SJSA1 (cell line): ENCODE measurements around the gene DPM3. TPM values are rescaled to one million over a fixed set of nuclear protein-coding genes. Genes with fewer than 3 reads are reported as not detected.
"Not testable (repeated sequence)": the region's sequence is repeated elsewhere in the genome, so short reads cannot be mapped to it uniquely, and the experiment has no call there.

Experiments used
- DNase-seq, 2 experiments: peaks; one replicate each; pipeline ENCODE4 v3.0.0-alpha.2; 2015 to 2020; ENCODE audit warnings: low spot score in 2 of 2, low read depth in 1 of 2
- H3K27ac ChIP-seq: fragments of 250-450 bp; sonication (Bioruptor Pico); 2 replicates; pipeline ENCODE4 v1.5.1; 2020; ENCODE audit warnings: mild to moderate bottlenecking, moderate library complexity
- H3K27me3 ChIP-seq: fragments of 250-450 bp; sonication (Bioruptor Pico); replicated peaks from 2 replicates; pipeline ENCODE4 v1.5.1; 2020; ENCODE audit warnings: mild to moderate bottlenecking, moderate library complexity
- H3K36me3 ChIP-seq: fragments of 250-450 bp; sonication (Bioruptor Pico); 2 replicates; pipeline ENCODE4 v1.5.1; 2020; ENCODE audit warnings: mild to moderate bottlenecking
- H3K4me1 ChIP-seq: fragments of 250-450 bp; sonication (Bioruptor Pico); replicated peaks from 2 replicates; pipeline ENCODE4 v1.6.1; 2021; ENCODE audit warnings: mild to moderate bottlenecking
- H3K4me3 ChIP-seq: fragments of 250-450 bp; sonication (Bioruptor Pico); 2 replicates; pipeline ENCODE4 v1.5.1; 2020; ENCODE audit warnings: mild to moderate bottlenecking
- H3K9me3 ChIP-seq: fragments of 250-450 bp; sonication (Bioruptor Pico); replicated peaks from 2 replicates; pipeline ENCODE4 v1.5.1; 2020; ENCODE audit warnings: mild to moderate bottlenecking
- total RNA-seq: library from RNA; depleted of rRNA; stranded (reverse); fragments of >200 nt; shearing (Covaris generic); gene quantifications from 2 replicates; pipeline ENCODE4 v1.2.3, GENCODE V29; 2014

DPM3 gene
- total RNA-seq, 1 experiment from 2014 or later = 40.7 TPM

DNA sequence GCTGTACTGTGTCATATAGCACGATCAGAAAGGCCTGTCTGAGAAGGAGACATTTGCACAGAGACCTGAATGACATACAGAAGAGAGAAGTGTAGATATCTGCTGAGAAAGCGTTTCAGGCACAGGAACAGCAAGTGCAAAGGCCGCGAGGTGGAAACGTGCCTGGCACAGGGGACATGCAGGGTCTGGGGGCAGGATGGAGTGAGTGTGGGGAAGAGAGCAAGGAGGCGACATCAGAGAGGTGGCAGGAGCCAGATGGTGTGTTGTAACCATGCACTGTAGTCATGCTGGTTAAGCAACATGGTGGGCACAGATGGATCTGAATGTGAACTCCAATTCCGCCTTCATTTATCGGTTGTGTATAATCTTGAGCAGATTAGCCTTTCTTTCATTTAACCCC lies 19.8 kb upstream of the DPM3 start:
- Histone ChIP-seq H3K36me3 (no peaks in the 10 kb centered on the region), H3K9me3 (no peaks in the 10 kb centered on the region), H3K27me3 (peaks cover 4% of the 10 kb centered on the region; the same call in 1 of the 2 replicates), H3K4me3 (no peak overlapping the region), H3K4me1 (no peaks in the 10 kb centered on the region), H3K27ac (no peak overlapping the region)
- DNase-seq = no peak

DNA sequence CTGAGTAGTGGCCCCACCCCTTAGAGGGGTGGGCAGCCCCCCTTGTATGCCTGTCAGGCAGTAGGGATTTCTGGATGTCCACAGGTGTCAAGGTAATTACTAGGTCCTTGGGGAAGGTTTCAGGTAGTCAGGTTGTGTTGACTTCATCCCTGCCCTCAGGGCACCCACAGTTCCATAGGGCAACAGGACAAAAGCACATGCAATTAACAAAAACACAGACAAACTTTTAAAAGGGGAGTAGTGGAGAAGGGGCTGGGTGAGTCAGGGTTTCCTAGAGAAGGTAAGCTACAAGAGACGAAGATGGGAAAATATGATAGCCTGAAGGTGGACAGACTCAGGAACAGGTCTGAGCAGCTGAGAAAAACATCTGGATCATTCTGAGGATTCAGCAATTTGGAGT lies 18.7 kb upstream of the DPM3 start:
- H3K27me3 ChIP-seq = peaks cover 4% of the 10 kb centered on the region; the same call in 1 of the 2 replicates
- no peak for DNase-seq
- no peaks in the 10 kb centered on the region for H3K36me3 ChIP-seq
- H3K4me1 ChIP-seq = no peaks in the 10 kb centered on the region
- no peak overlapping the region for H3K27ac ChIP-seq
- H3K4me3 ChIP-seq = no peak overlapping the region
- H3K9me3 ChIP-seq = no peaks in the 10 kb centered on the region

DNA sequence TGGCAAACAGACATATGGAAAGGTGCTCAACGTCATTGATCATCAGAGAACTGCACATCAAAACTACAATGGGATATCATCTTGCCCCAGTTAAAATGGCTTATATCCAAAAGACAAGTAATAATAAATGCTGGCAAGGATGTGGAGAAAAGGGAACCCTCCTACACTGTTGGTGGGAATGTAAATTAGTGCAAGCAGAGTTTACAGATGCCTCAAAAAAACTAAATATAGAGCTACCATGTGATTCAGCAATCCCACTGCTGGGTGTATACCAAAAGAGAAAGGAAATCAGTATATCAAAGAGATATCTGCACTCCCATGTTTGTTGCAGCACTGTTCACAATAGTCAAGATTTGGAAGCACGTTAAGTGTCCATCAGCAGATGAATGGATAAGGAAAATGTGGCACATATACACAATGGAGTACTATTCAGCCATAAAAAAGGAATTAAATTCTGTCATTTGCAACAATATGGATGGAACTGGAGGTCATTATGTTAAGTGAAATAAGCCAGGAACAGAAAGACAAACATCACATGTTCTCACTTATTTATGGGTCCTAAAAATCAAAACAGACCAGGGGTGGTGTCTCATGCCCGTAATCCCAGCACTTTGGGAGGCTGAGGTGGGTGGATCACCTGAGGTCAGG lies 15.8 kb upstream of the DPM3 start:
- peaks cover 12% of the 10 kb centered on the region for H3K27me3 ChIP-seq
- H3K9me3 ChIP-seq, H3K4me1 ChIP-seq, H3K27ac ChIP-seq, DNase-seq, H3K4me3 ChIP-seq, H3K36me3 ChIP-seq: not testable (repeated sequence)

DNA sequence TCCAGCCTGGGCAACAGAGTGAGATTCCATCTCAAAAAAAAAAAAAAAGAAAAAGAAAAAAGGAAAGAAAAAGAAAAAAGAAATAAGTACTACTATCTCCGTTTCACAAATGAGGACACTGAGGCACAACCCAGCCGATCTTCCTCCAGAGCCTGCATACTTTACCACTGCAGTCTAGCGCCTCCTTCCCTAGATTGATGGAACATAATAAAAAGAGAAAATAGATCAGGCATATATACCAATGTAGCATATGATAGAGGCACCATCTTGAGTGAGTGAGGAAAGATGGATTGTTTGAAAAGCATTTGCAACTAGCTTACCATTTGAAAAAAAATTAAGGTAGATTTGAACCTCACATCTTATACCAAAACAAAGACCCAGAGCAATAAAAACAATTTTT lies 5.2 kb upstream of the DPM3 start:
- no peak overlapping the region for H3K27ac ChIP-seq
- DNase-seq = no peak
- H3K36me3 ChIP-seq = no peaks in the 10 kb centered on the region
- H3K27me3 ChIP-seq = peaks cover 4% of the 10 kb centered on the region; the same call in 1 of the 2 replicates
- peaks cover 2% of the 10 kb centered on the region for H3K4me1 ChIP-seq
- no peak overlapping the region for H3K4me3 ChIP-seq
- H3K9me3 ChIP-seq = no peaks in the 10 kb centered on the region

DNA sequence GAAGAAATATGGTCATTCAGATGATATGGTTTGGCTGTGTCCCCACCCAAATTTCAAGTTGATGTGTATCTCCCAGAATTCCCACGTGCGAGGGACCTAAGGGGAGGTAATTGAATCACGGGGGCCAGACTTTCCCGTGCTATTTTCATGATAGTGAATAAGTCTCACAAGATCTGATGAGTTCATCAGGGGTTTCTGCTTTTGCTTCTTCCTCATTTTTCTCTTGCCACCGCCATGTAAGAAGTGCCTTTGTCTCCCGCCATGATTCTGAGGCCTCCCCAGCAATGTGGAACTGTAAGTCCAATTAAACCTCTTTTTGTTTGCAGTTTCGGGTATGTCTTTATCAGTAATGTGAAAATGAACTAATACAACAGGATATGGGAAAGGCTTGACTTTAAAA lies 1.4 kb upstream of the DPM3 start:
- no peaks in the 10 kb centered on the region; the same call in 1 of the 2 replicates for H3K27me3 ChIP-seq
- no peaks in the 10 kb centered on the region for H3K9me3 ChIP-seq
- peaks cover 24% of the 10 kb centered on the region for H3K36me3 ChIP-seq
- peaks cover 15% of the 10 kb centered on the region for H3K4me1 ChIP-seq
- no peak overlapping the region for H3K27ac ChIP-seq
- no peak for DNase-seq
- H3K4me3 ChIP-seq = no peak overlapping the region

DNA sequence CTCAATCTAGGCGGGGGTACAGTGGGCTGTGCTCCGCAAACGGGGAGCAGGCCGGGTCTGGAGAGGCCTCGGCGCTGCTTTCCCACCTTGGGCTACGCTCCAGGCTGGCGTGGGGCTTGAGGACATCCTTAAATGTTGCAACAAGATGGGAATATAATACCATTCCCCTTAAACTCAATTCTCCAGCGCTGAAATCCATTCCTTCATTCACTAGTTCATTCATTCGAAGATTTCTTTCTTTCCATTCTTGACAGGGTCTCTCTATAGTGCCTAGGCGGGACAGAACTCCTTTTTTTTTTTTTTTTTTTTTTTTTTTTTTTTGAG lies 261 bp upstream of the DPM3 start:
- H3K27ac ChIP-seq = no peak overlapping the region
- peaks cover 22% of the 10 kb centered on the region for H3K4me1 ChIP-seq
- H3K9me3 ChIP-seq = no peaks in the 10 kb centered on the region
- H3K4me3 ChIP-seq = peak overlapping the region; percentile 67
- H3K36me3 ChIP-seq = peaks cover 24% of the 10 kb centered on the region
- no peaks in the 10 kb centered on the region; the same call in 1 of the 2 replicates for H3K27me3 ChIP-seq
- DNase-seq = no peak

DNA sequence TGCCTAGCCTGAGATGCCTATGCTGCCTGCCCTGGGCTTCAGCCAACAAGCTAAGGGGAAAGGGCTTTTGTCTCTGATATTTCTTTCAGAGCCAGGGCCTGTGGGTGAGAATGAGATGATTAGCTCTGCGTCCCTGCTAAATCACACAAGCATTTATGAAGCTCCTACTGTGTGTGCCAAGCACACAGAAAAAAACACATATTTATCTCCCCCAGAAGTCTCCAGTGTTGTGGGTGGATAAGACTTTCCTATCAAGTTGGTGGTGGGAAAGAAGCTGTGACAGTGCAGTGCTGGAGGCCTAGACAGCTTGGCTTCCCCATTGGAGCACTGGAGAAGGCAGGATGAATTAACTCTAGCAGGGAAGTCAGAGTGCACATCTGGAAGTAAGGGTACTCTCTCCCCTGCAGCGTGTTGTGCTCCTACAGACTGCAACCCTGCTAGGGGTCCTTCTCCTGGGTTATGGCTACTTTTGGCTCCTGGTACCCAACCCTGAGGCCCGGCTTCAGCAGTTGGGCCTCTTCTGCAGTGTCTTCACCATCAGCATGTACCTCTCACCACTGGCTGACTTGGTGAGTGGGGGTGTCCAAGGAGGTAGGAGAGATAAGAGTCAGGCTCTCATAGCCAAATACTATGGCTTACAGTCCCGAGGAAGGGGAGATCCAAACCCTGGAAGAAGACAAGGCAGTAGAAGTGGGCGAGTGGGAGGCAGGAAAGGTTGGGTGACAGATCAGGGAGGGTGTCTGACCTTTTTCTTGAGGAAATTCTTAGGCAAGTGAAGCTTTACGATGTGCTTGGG lies 3.0 kb downstream of the DPM3 start:
- H3K27ac ChIP-seq = no peak overlapping the region
- H3K4me1 ChIP-seq = peaks cover 34% of the 10 kb centered on the region
- peaks cover 30% of the 10 kb centered on the region for H3K36me3 ChIP-seq
- no peaks in the 10 kb centered on the region; the same call in 1 of the 2 replicates for H3K27me3 ChIP-seq
- H3K4me3 ChIP-seq = no peak overlapping the region; the same call in 1 of the 2 replicates
- H3K9me3 ChIP-seq = no peaks in the 10 kb centered on the region
- no peak for DNase-seq

DNA sequence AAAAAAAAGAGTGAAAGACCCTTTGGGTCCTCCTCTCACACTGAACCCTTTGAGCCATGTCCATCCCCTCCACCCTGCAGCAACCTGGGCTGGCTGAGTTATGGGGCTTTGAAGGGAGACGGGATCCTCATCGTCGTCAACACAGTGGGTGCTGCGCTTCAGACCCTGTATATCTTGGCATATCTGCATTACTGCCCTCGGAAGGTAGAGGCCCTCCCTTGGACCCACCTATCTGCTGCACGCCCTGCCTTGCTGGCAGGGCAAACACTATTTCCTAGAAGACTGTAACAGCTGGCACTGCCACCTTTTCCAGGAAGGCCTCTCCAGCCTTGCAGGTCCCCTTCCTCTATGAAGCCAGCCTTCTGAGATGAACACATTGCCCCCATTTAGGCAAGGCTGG lies 3.6 kb downstream of the DPM3 start:
- Histone ChIP-seq H3K27me3 (no peaks in the 10 kb centered on the region; the same call in 1 of the 2 replicates), H3K4me1 (peaks cover 34% of the 10 kb centered on the region), H3K36me3 (peaks cover 30% of the 10 kb centered on the region), H3K9me3 (no peaks in the 10 kb centered on the region), H3K4me3 (peak overlapping the region; percentile 50), H3K27ac (no peak overlapping the region)
- no peak for DNase-seq

DNA sequence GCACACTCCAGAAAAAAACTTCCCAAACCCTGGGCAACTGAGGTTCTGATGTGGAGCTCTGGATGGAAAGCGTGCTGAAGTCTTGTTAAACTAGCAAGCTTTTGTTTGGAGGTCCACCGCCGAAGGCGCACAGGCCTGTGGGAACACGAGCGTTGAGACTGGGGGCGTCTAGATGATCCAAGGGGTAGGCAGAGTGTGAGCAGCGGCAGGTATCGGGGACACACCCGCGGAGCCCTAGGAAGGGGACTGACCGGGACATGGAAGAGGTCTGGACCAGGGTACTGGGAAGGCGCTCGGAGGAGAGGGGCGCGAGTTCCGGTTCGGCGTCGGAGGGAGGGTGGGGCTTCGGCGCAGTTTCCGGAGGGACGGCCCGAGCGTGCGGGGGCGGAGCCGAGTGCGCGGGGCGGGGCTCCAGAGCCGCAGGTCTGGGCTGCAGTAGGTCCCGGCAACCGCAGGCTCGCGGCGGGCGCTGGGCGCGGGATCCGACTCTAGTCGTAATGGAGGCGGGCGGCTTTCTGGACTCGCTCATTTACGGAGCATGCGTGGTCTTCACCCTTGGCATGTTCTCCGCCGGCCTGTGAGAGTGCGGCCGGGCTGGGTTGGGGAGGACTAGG lies 4.8 kb downstream of the DPM3 start, which contains the start of gene SLC50A1:
SLC50A1 (plus strand) TSS at position 438 of the 614 bp plus-strand sequence; CDS start at position 498, 60 bp downstream.
- Histone ChIP-seq H3K4me1 (peaks cover 33% of the 10 kb centered on the region), H3K36me3 (peaks cover 30% of the 10 kb centered on the region), H3K27me3 (no peaks in the 10 kb centered on the region), H3K9me3 (no peaks in the 10 kb centered on the region), H3K27ac (peak within 1 kb of the TSS; percentile 89), H3K4me3 (peak within 1 kb of the TSS; percentile 50)
- peak; percentile 92 to 96 for DNase-seq

DNA sequence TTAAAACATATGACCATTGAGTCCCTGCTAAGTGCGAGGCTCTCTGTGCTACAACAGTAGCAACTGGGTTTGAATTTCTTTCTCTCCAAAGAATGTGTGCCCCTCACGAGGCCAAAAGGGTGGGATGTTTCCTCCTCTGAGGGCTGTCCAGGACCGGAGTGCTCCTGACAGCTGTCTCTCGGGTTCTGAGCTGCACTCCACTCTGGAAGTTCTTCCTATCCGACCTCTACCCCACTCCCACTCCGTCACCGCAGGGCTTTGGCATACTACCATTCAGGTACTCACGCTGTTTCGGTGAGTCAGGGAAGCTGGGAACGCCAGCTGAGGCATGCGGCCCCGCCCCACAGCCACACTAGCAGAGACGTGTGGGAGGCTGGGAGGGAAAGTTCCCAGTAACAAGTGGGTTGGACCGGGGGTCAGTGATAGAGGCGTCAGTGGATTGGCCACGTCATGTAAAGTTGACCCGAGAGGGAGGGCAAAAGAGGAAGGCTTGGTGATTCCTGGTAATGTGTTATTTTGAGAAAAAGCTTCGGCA lies 5.4 kb downstream of the DPM3 start:
- Histone ChIP-seq H3K4me1 (peaks cover 32% of the 10 kb centered on the region), H3K27me3 (no peaks in the 10 kb centered on the region), H3K9me3 (no peaks in the 10 kb centered on the region), H3K4me3 (peak overlapping the region; percentile 50), H3K36me3 (peaks cover 26% of the 10 kb centered on the region), H3K27ac (peak overlapping the region; percentile 89)
- DNase-seq = peak; percentile 82 to 93

DNA sequence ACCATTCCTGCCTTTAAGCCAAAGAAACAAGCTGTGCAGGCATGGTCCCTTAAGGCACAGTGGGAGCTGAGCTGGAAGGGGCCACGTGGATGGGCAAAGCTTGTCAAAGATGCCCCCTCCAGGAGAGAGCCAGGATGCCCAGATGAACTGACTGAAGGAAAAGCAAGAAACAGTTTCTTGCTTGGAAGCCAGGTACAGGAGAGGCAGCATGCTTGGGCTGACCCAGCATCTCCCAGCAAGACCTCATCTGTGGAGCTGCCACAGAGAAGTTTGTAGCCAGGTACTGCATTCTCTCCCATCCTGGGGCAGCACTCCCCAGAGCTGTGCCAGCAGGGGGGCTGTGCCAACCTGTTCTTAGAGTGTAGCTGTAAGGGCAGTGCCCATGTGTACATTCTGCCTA lies 6.0 kb downstream of the DPM3 start:
- H3K27me3 ChIP-seq = no peaks in the 10 kb centered on the region
- no peaks in the 10 kb centered on the region for H3K9me3 ChIP-seq
- H3K36me3 ChIP-seq = peaks cover 24% of the 10 kb centered on the region
- DNase-seq = no peak
- no peak overlapping the region; the same call in 1 of the 2 replicates for H3K27ac ChIP-seq
- H3K4me1 ChIP-seq = peaks cover 37% of the 10 kb centered on the region
- no peak overlapping the region for H3K4me3 ChIP-seq

DNA sequence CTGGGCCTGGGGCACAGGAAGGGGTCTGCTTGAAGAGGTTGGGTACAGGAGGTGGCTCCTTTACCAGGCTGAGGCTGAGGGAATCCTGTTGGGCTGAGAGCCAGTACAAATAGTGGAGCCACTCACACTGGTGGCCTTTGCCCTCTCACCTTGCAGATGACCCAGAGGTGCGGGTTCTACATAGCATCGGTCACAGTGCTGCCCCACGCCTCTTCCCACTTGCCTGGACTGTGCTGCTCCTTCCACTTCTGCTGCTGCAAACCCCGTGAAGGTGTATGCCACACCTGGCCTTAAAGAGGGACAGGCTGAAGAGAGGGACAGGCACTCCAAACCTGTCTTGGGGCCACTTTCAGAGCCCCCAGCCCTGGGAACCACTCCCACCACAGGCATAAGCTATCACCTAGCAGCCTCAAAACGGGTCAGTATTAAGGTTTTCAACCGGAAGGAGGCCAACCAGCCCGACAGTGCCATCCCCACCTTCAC lies 6.5 kb downstream of the DPM3 start:
- Histone ChIP-seq H3K9me3 (no peaks in the 10 kb centered on the region), H3K27ac (no peak overlapping the region), H3K4me3 (no peak overlapping the region), H3K27me3 (no peaks in the 10 kb centered on the region), H3K36me3 (peaks cover 23% of the 10 kb centered on the region), H3K4me1 (peaks cover 37% of the 10 kb centered on the region)
- DNase-seq = no peak

DNA sequence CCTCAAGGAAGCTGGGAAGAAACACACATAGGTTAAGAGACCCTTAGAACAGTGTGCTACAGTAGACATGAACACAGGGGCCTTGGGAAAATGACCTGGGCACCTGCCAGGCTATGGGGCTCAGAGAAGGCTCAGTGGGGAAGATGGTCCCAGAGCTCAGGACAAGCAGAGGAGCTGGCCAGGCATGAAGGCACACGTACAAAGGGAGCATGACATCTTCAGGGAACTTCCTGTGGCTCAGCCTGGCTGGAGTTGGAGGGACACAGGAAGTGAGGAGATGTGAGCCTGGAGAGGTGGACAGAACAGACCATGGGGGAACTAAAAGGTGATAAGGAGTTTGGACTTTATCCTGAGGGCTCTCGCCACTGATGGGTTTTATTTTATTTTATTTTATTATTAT lies 8.5 kb downstream of the DPM3 start:
- no peak for DNase-seq
- H3K27me3 ChIP-seq = peaks cover 13% of the 10 kb centered on the region
- H3K27ac ChIP-seq = no peak overlapping the region
- peaks cover 6% of the 10 kb centered on the region; the same call in 1 of the 2 replicates for H3K36me3 ChIP-seq
- H3K4me3 ChIP-seq = no peak overlapping the region
- no peaks in the 10 kb centered on the region for H3K9me3 ChIP-seq
- H3K4me1 ChIP-seq = peaks cover 51% of the 10 kb centered on the region
